Neural progenitor cell (in vitro differentiated cells): ENCODE results near the gene MBNL2. TPM values are rescaled to one million over a fixed set of nuclear protein-coding genes. Genes with fewer than 3 reads are reported as not detected.
A peak's percentile ranks its signal among the peaks of the same experiment; 100 is the strongest.

Experiments
- DNase-seq: peaks from one replicate; pipeline ENCODE4 v3.0.0-alpha.2; 2016; ENCODE audit warnings: low spot score
- H2AFZ ChIP-seq: fragments of 200-600 bp; sonication (generic); replicated peaks from 2 replicates; pipeline ENCODE4 v1.6.1; 2016; ENCODE audit warnings: antibody characterized with exemption
- H3F3A ChIP-seq: fragments of 200-600 bp; sonication (generic); 2 replicates; pipeline ENCODE4 v1.6.1; 2016; ENCODE audit warnings: antibody characterized with exemption, low read depth
- H3K27ac ChIP-seq: fragments of 200-600 bp; sonication (generic); 2 replicates; pipeline ENCODE4 v1.5.1; 2016; ENCODE audit warnings: mild to moderate bottlenecking
- H3K27me3 ChIP-seq: fragments of 200-600 bp; sonication (generic); 2 replicates; pipeline ENCODE4 v1.6.1; 2016; ENCODE audit warnings: mild to moderate bottlenecking, moderate library complexity
- H3K36me3 ChIP-seq: fragments of 200-600 bp; sonication (generic); 2 replicates; pipeline ENCODE4 v1.5.1; 2016
- H3K4me1 ChIP-seq: fragments of 200-600 bp; sonication (generic); 2 replicates; pipeline ENCODE4 v1.6.1; 2016; ENCODE audit warnings: mixed run types
- H3K4me2 ChIP-seq: fragments of 200-600 bp; sonication (generic); 2 replicates; pipeline ENCODE4 v1.6.1; 2016
- H3K4me3 ChIP-seq: fragments of 200-600 bp; sonication (generic); 2 replicates; pipeline ENCODE4 v1.5.1; 2016
- H3K79me2 ChIP-seq: fragments of 200-600 bp; sonication (generic); 2 replicates; pipeline ENCODE4 v1.6.1; 2016; ENCODE audit warnings: low read depth
- H3K9ac ChIP-seq: fragments of 200-600 bp; sonication (generic); 2 replicates; pipeline ENCODE4 v1.6.1; 2016
- H3K9me3 ChIP-seq: fragments of 200-600 bp; sonication (generic); 2 replicates; pipeline ENCODE4 v1.5.1; 2016; ENCODE audit warnings: low read depth
- H4K20me1 ChIP-seq: fragments of 200-600 bp; sonication (generic); 2 replicates; pipeline ENCODE4 v1.6.1; 2016; ENCODE audit warnings: low read depth
- H3K27ac Mint-ChIP-seq: 3 replicates; pipeline ENCODE4 v1.8.0; 2021; ENCODE audit warnings: mixed read lengths
- H3K27me3 Mint-ChIP-seq: 2 replicates; pipeline ENCODE4 v1.8.0; 2022; ENCODE audit warnings: low read depth, mild to moderate bottlenecking, inconsistent platforms, moderate library complexity, mixed read lengths; ENCODE audit not compliant: insufficient read depth
- H3K36me3 Mint-ChIP-seq: 3 replicates; pipeline ENCODE4 v1.8.0; 2021; ENCODE audit warnings: mixed read lengths
- H3K4me1 Mint-ChIP-seq: 3 replicates; pipeline ENCODE4 v1.8.0; 2021; ENCODE audit warnings: mixed read lengths
- H3K4me3 Mint-ChIP-seq: 3 replicates; pipeline ENCODE4 v1.8.0; 2021; ENCODE audit warnings: mild to moderate bottlenecking, moderate library complexity, mixed read lengths
- H3K9me3 Mint-ChIP-seq: 3 replicates; pipeline ENCODE4 v1.8.0; 2020; ENCODE audit warnings: mixed read lengths
- CTCF ChIP-seq: fragments of 200-600 bp; sonication (generic); IDR thresholded peaks from 2 replicates; pipeline ENCODE4 v1.5.1; 2017; ENCODE audit warnings: antibody characterized with exemption, mild to moderate bottlenecking
- EZH2 ChIP-seq: fragments of 200-600 bp; sonication (generic); IDR thresholded peaks from 2 replicates; pipeline ENCODE4 v1.6.1; 2017; ENCODE audit warnings: antibody characterized with exemption, mild to moderate bottlenecking, moderate library complexity
- EZH2phosphoT487 ChIP-seq: fragments of 200-600 bp; sonication (generic); IDR thresholded peaks from 2 replicates; pipeline ENCODE4 v1.6.1; 2017; ENCODE audit warnings: antibody characterized with exemption
- total RNA-seq: library from RNA; depleted of rRNA; stranded (reverse); fragments of >200 nt; gene quantifications from 2 replicates; pipeline ENCODE4 v1.2.3, GENCODE V29; 2015; ENCODE audit warnings: low replicate concordance

MBNL2 gene
- total RNA-seq, 1 donor from 2014 or later, result 19.6 TPM

GRCh38 chr13:97359181-97360057, 137.3 kb downstream of the MBNL2 start:
- H3K9me3 Mint-ChIP-seq, result no peaks in the 10 kb centered on the region
- Histone ChIP-seq H4K20me1 (no peaks in the 10 kb centered on the region), H3K36me3 (no peaks in the 10 kb centered on the region), H3K27me3 (no peaks in the 10 kb centered on the region), H3K27ac (no peak overlapping the region), H3K4me1 (no peaks in the 10 kb centered on the region), H3K9ac (no peak overlapping the region), H3K9me3 (no peaks in the 10 kb centered on the region), H3K4me2 (no peak overlapping the region), H3K79me2 (no peaks in the 10 kb centered on the region), H3F3A (no peaks in the 10 kb centered on the region), H3K4me3 (no peak overlapping the region), H2AFZ (no peak overlapping the region)
- H3K4me3 Mint-ChIP-seq, result no peak overlapping the region
- TF ChIP-seq CTCF, result peak; percentile 94
- TF ChIP-seq EZH2, result no peak
- DNase-seq, result peak; percentile 80
- no peaks in the 10 kb centered on the region for H3K27me3 Mint-ChIP-seq
- H3K36me3 Mint-ChIP-seq, result peaks cover 25% of the 10 kb centered on the region
- H3K27ac Mint-ChIP-seq, result no peak overlapping the region
- no peaks in the 10 kb centered on the region for H3K4me1 Mint-ChIP-seq

DNA sequence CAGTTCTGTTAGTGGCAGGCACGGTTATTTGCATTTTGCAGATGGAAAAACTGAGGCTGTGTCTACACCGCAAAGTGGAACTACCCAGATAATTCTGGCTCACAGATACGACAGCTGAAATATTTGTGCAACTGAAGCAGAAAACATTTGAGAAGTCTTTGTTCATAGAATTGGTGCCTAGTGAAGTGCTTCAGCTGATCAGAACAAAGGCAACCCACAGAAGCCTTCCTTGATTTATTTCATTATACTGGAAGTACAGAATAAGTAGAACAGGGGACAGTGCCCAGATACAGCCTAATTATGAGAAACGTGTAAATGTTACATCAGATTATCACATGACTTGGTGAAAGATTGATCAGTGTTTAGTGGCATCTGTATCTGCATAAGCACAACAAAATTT, 138.5 kb downstream of the MBNL2 start:
- peaks cover 25% of the 10 kb centered on the region for H3K36me3 Mint-ChIP-seq

DNA sequence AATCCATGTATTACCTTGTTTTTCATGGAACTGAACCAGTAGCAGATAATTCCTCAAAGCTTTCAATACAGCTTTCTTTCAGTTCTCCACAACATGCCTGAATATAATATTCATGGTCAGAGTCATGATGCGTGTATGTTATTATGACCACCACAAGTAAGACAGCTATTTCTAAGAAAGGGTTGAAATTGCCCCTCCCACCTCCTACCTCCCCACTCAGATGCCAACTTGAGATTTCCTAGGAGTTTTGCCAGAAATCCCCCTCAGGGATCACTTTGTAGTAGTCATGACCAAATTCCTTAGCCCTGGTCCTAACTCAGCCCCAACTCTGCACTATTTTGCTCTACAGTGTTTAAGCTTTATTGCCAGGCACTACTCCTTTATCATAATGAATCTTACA, 141.9 kb downstream of the MBNL2 start:
- Mint-ChIP-seq H3K36me3 (peaks cover 16% of the 10 kb centered on the region), H3K9me3 (no peaks in the 10 kb centered on the region), H3K4me1 (peaks cover 14% of the 10 kb centered on the region), H3K27ac (no peak overlapping the region), H3K27me3 (no peaks in the 10 kb centered on the region), H3K4me3 (no peak overlapping the region)
- Histone ChIP-seq H3F3A (no peaks in the 10 kb centered on the region), H3K9me3 (no peaks in the 10 kb centered on the region), H3K4me2 (no peak overlapping the region), H3K9ac (no peak overlapping the region), H3K4me1 (peaks cover 6% of the 10 kb centered on the region), H2AFZ (no peak overlapping the region), H3K36me3 (no peaks in the 10 kb centered on the region), H3K27me3 (no peaks in the 10 kb centered on the region), H4K20me1 (no peaks in the 10 kb centered on the region), H3K27ac (no peak overlapping the region), H3K79me2 (no peaks in the 10 kb centered on the region), H3K4me3 (no peak overlapping the region)
- TF ChIP-seq EZH2, result no peak
- no peak for DNase-seq

More for the DNA sequence above, 138.5 kb downstream of the MBNL2 start:
- H2AFZ ChIP-seq, result no peak overlapping the region
- Mint-ChIP-seq H3K4me3 (no peak overlapping the region), H3K9me3 (no peaks in the 10 kb centered on the region), H3K27me3 (no peaks in the 10 kb centered on the region), H3K27ac (no peak overlapping the region), H3K4me1 (no peaks in the 10 kb centered on the region)
- no peaks in the 10 kb centered on the region for H3K4me1 ChIP-seq
- TF ChIP-seq CTCF (no peak), EZH2 (no peak), EZH2phosphoT487 (no peak)
- H4K20me1 ChIP-seq, result no peaks in the 10 kb centered on the region
- no peaks in the 10 kb centered on the region for H3K79me2 ChIP-seq
- H3K4me2 ChIP-seq, result no peak overlapping the region
- no peak for DNase-seq
- no peaks in the 10 kb centered on the region for H3K27me3 ChIP-seq
- no peaks in the 10 kb centered on the region for H3K36me3 ChIP-seq
- no peak overlapping the region for H3K9ac ChIP-seq
- no peaks in the 10 kb centered on the region for H3F3A ChIP-seq
- H3K4me3 ChIP-seq, result no peak overlapping the region
- H3K27ac ChIP-seq, result no peak overlapping the region
- no peaks in the 10 kb centered on the region for H3K9me3 ChIP-seq

DNA sequence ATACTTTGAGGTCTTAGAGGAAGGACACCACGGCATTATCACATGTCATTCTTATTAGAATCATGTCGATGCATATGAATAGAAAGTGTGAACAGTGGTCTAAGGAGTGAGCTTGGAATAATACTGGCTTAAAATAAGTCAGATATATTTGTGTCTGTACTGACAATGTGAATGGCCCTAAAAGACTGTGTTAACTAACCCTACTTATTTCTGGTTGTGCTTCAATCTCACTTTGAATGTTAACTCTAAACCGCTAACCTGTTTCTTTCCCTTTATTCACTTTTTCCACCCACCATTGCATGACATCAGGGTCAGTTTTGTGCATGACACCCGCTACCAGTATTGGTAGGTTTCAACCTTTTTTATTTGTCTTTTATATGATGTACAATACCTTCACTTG, 142.7 kb downstream of the MBNL2 start:
- H3K9me3 ChIP-seq, result no peaks in the 10 kb centered on the region
- H3F3A ChIP-seq, result no peaks in the 10 kb centered on the region
- no peak overlapping the region for H2AFZ ChIP-seq
- Mint-ChIP-seq H3K4me3 (no peak overlapping the region), H3K9me3 (no peaks in the 10 kb centered on the region), H3K4me1 (peaks cover 19% of the 10 kb centered on the region), H3K27me3 (no peaks in the 10 kb centered on the region), H3K36me3 (peaks cover 14% of the 10 kb centered on the region), H3K27ac (no peak overlapping the region)
- no peaks in the 10 kb centered on the region for H3K36me3 ChIP-seq
- H3K4me2 ChIP-seq, result no peak overlapping the region
- H3K4me3 ChIP-seq, result no peak overlapping the region
- H3K27me3 ChIP-seq, result no peaks in the 10 kb centered on the region
- no peak for DNase-seq
- H3K9ac ChIP-seq, result no peak overlapping the region
- H3K27ac ChIP-seq, result no peak overlapping the region
- H4K20me1 ChIP-seq, result no peaks in the 10 kb centered on the region
- TF ChIP-seq CTCF, result no peak
- TF ChIP-seq EZH2phosphoT487, result no peak
- no peak for TF ChIP-seq EZH2
- H3K4me1 ChIP-seq, result peaks cover 6% of the 10 kb centered on the region
- H3K79me2 ChIP-seq, result no peaks in the 10 kb centered on the region
